Right lobe of liver (tissue), 6 donors: ENCODE measurements around the gene NPHS1. TPM values are rescaled to one million over a fixed set of nuclear protein-coding genes. Genes with fewer than 3 reads are reported as not detected.

Experiments
- ATAC-seq, 4 donors: fragments of 200-7000 bp; cut with Tn5 transposase; one replicate each; pipeline ENCODE4 v1.9.1; 2020; ENCODE audit warnings: mild to moderate bottlenecking in 4 of 4, moderate library complexity in 4 of 4
- DNase-seq, 3 donors: peaks; one replicate each; pipeline ENCODE4 v3.0.0-alpha.2; 2020
- H3K27ac ChIP-seq, 3 donors: fragments of 200-600 bp; one replicate each; pipeline ENCODE4 v1.8.0; 2022
- H3K27me3 ChIP-seq, 2 donors: fragments of 200-600 bp; one replicate each; pipeline ENCODE4 v1.8.0; 2022
- H3K36me3 ChIP-seq, 4 donors: fragments of 200-600 bp; sonication (generic) in 1 of 4; one replicate each; pipeline versions ENCODE4 v1.5.1 to v1.8.0; 2017 to 2022; ENCODE audit warnings: control low read depth in 1 of 4
- H3K4me1 ChIP-seq, 4 donors: fragments of 200-600 bp; sonication (generic) in 1 of 4; one replicate each; pipeline versions ENCODE4 v1.5.1 to v1.8.0; 2017 to 2022; ENCODE audit warnings: control low read depth in 1 of 4
- H3K4me3 ChIP-seq, 3 donors: fragments of 200-600 bp; one replicate each; pipeline ENCODE4 v1.8.0; 2022
- H3K9me3 ChIP-seq, 4 donors: fragments of 200-600 bp; sonication (generic) in 1 of 4; one replicate each; pipeline versions ENCODE4 v1.5.1 to v1.8.0; 2017 to 2022; ENCODE audit warnings: control low read depth in 1 of 4
- POLR2A ChIP-seq: fragments of 450-650 bp; IDR thresholded peaks from one replicate; pipeline ENCODE4 v1.6.1; 2017; ENCODE audit warnings: antibody characterized with exemption, mild to moderate bottlenecking
- WGBS: methylation state at CpG from one replicate; pipeline ENCODE4 v1.1.6; 2018; ENCODE audit warnings: low coverage, low lambda C conversion rate; ENCODE audit not compliant: insufficient coverage; ENCODE audit errors: missing lambda C conversion rate; 5-methylcytosine and 5-hydroxymethylcytosine counted together
- intact Hi-C, 2 donors: fragments of 100-400 bp; cut with DNase I; formaldehyde crosslinking; loops; one replicate each; pipeline versions ENCODE4 v1.11.2 to v1.14.1; 2022
- total RNA-seq, 6 experiments: library from RNA; depleted of rRNA in 2 of 6; stranded (reverse); fragments of >200 nt in 2 of 6; fragmentation: NEBNext Ultra II Directional in 3 of 6; extraction: Animal tissue kit (Norgen Biotek cat#: 25700) in 3 of 6; gene quantifications; one replicate each; pipeline versions ENCODE4 v1.1.0 to v1.2.4, GENCODE V29; 2016 to 2023
- TF ChIP-seq, protein P1 (sequence below), 4 donors: fragments of 200-600 bp in 3 of 4; fragments of 450-650 bp in 1 of 4; IDR thresholded peaks; one replicate each; pipeline versions ENCODE4 v1.5.1 to v1.8.0; 2016 to 2022; ENCODE audit warnings: antibody characterized with exemption in 4 of 4, mild to moderate bottlenecking in 2 of 4
- donor health status: DM: no; HTN: yes; CAD: no.
- donor health status: DM: no; HTN: no; CAD: no.
- donor health status: DM: no; HTN: no; CAD: no.
- donor health status: DM: no; HTN: yes; CAD: no.
- donor health status: DM: no; HTN: yes; CAD: no.

The NPHS1 gene
- total RNA-seq, 6 experiments from 2014 or later: not detected

DNA sequence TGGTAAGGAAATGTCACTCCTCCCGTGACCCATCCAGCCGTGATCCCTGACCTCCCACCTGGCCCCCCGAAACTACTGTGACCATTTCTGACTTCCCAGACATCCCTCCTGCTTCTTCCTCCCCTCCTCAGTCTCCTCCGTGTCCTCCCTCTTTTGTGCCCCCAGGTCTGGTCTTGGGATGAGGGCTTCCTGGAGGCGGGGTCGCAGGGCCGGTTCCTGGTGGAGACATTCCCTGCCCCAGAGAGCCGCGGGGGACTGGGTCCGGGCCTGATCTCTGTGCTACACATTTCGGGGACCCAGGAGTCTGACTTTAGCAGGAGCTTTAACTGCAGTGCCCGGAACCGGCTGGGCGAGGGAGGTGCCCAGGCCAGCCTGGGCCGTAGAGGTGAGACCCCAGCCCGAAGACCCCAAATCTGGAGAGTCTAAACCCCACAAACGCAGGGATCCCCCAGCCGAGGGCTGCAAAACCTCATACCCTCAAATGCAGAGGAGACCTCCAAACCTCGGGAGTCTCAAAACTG is 9.4 kb upstream of the NPHS1 start:
- Histone ChIP-seq H3K4me1 (peaks cover 0 to 2% (median under 1%) of the 10 kb centered on the region in 4 donors), H3K27me3 (peaks cover 0 to 5% of the 10 kb centered on the region in 2 donors), H3K4me3 (no peak overlapping the region), H3K36me3 (no peaks in the 10 kb centered on the region), H3K9me3 (no peaks in the 10 kb centered on the region), H3K27ac (no peak overlapping the region)
- 29% methylated on average over 12 of the region's 19 CpGs for WGBS
- intact Hi-C loops: no loop called here
- ATAC-seq: no peak
- TF ChIP-seq, protein P1, sequence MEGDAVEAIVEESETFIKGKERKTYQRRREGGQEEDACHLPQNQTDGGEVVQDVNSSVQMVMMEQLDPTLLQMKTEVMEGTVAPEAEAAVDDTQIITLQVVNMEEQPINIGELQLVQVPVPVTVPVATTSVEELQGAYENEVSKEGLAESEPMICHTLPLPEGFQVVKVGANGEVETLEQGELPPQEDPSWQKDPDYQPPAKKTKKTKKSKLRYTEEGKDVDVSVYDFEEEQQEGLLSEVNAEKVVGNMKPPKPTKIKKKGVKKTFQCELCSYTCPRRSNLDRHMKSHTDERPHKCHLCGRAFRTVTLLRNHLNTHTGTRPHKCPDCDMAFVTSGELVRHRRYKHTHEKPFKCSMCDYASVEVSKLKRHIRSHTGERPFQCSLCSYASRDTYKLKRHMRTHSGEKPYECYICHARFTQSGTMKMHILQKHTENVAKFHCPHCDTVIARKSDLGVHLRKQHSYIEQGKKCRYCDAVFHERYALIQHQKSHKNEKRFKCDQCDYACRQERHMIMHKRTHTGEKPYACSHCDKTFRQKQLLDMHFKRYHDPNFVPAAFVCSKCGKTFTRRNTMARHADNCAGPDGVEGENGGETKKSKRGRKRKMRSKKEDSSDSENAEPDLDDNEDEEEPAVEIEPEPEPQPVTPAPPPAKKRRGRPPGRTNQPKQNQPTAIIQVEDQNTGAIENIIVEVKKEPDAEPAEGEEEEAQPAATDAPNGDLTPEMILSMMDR (IDR thresholded peaks at IDR 0.05): no peak
- no peak for TF ChIP-seq POLR2A
- DNase-seq: no peak

DNA sequence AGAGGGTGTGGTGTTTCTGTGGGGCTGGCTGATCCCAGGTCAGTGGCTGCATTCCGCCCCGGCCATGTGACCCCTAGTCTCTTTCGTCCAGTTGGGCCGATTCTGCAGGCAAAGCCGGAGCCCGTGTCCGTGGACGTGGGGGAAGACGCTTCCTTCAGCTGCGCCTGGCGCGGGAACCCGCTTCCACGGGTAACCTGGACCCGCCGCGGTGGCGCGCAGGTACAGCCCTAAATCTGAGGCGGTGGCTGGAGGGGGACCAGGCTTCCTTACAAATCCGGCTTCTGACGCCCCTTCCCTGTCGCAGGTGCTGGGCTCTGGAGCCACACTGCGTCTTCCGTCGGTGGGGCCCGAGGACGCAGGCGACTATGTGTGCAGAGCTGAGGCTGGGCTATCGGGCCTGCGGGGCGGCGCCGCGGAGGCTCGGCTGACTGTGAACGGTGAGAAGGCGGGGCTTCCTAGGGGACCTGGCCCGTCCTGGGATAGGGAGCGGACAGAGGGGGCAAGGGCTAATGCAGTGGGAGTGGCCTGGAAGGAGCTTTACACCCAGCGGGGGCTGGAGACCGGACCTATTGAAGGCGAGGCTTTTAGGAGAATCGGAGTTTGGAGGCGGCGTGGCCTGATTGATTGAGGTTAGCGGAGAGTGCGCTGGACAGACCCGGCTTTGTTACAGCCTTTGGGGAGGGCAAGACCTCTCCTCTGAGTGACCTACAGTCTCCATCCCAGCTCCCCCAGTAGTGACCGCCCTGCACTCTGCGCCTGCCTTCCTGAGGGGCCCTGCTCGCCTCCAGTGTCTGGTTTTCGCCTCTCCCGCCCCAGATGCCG is 8.7 kb upstream of the NPHS1 start:
- no peak overlapping the region for H3K27ac ChIP-seq
- WGBS: 7% methylated on average over 11 of the region's 55 CpGs
- DNase-seq: peak in 1 of 3 donors; percentile 40
- H3K4me3 ChIP-seq: no peak overlapping the region
- peak; percentile 42 to 71 (median 62) for ATAC-seq
- no peaks in the 10 kb centered on the region for H3K36me3 ChIP-seq
- intact Hi-C loops: no loop called here
- peaks cover 0 to 11% of the 10 kb centered on the region in 2 donors for H3K27me3 ChIP-seq
- TF ChIP-seq, protein P1 (IDR thresholded peaks at IDR 0.05): no peak
- TF ChIP-seq POLR2A: no peak
- H3K4me1 ChIP-seq: peaks cover 0 to 9% (median 2%) of the 10 kb centered on the region in 4 donors
- H3K9me3 ChIP-seq: no peaks in the 10 kb centered on the region

GRCh38 chr19:35860436-35860817 is 8.1 kb upstream of the NPHS1 start:
- no peak for ATAC-seq
- 4% methylated on average over 12 of the region's 24 CpGs for WGBS
- intact Hi-C loops: no loop called here
- Histone ChIP-seq H3K27ac (no peak overlapping the region), H3K4me3 (no peak overlapping the region), H3K9me3 (no peaks in the 10 kb centered on the region), H3K4me1 (peaks cover 0 to 10% (median 2%) of the 10 kb centered on the region in 4 donors), H3K27me3 (peaks cover 0 to 12% of the 10 kb centered on the region in 2 donors), H3K36me3 (no peaks in the 10 kb centered on the region)
- no peak for TF ChIP-seq POLR2A
- TF ChIP-seq, protein P1 (IDR thresholded peaks at IDR 0.05): no peak
- DNase-seq: peak in 1 of 3 donors; percentile 43

- TF ChIP-seq, protein P1 (IDR thresholded peaks at IDR 0.05): no peak
- no peak for TF ChIP-seq POLR2A
- Histone ChIP-seq H3K4me3 (no peak overlapping the region), H3K4me1 (peaks cover 0 to 10% (median 2%) of the 10 kb centered on the region in 4 donors), H3K36me3 (no peaks in the 10 kb centered on the region), H3K27ac (no peak overlapping the region), H3K9me3 (no peaks in the 10 kb centered on the region), H3K27me3 (peaks cover 0 to 12% of the 10 kb centered on the region in 2 donors)
- intact Hi-C loops: no loop called here
- ATAC-seq (no peak), DNase-seq (no peak)
- 68% methylated on average over 4 of the region's 4 CpGs for WGBS
These were observed 7.1 kb upstream of the NPHS1 start for GRCh38 chr19:35859414-35859813.
